Calu3 (cell line): ENCODE measurements around the gene ULK4. TPM values are rescaled to one million over a fixed set of nuclear protein-coding genes. Genes with fewer than 3 reads are reported as not detected.

Experiments used
- BruUV-seq: library from RNA; stranded (reverse); fragments of 400-500 nt; replicated peaks from 2 replicates; lab custom pipeline; 2021; lab: Mats Ljungman, UMichigan
- CTCF ChIA-PET: fragments of 300-600 bp; sonication (Branson Sonifier 250); formaldehyde crosslinking; loops from one replicate; lab custom pipeline; 2022; ENCODE audit warnings: antibody characterized with exemption; lab: Charles Lee
- DNase-seq: peaks from one replicate; pipeline ENCODE4 v3.0.0; 2022
- H3K27ac Mint-ChIP-seq: one replicate; pipeline ENCODE4 v1.8.0; 2022; ENCODE audit warnings: mixed read lengths; ENCODE audit not compliant: unreplicated experiment
- H3K27me3 Mint-ChIP-seq: one replicate; pipeline ENCODE4 v1.8.0; 2022; ENCODE audit warnings: mixed read lengths; ENCODE audit not compliant: unreplicated experiment
- H3K36me3 Mint-ChIP-seq: one replicate; pipeline ENCODE4 v1.8.0; 2022; ENCODE audit warnings: mild to moderate bottlenecking, moderate library complexity, mixed read lengths; ENCODE audit not compliant: insufficient read depth, unreplicated experiment
- H3K4me1 Mint-ChIP-seq: one replicate; pipeline ENCODE4 v1.8.0; 2022; ENCODE audit warnings: mild to moderate bottlenecking, low read depth, mixed read lengths; ENCODE audit not compliant: unreplicated experiment
- H3K4me3 Mint-ChIP-seq: one replicate; pipeline ENCODE4 v1.8.0; 2022; ENCODE audit warnings: mild to moderate bottlenecking, low read depth, moderate library complexity, mixed read lengths; ENCODE audit not compliant: unreplicated experiment
- H3K9me3 Mint-ChIP-seq: one replicate; pipeline ENCODE4 v1.8.0; 2022; ENCODE audit warnings: low read depth, mixed read lengths; ENCODE audit not compliant: unreplicated experiment
- CTCF ChIP-seq: fragments of 200-600 bp; IDR thresholded peaks from one replicate; pipeline ENCODE4 v1.8.0; 2022; ENCODE audit warnings: antibody characterized with exemption; ENCODE audit not compliant: unreplicated experiment
- intact Hi-C: fragments of 100-400 bp; cut with micrococcal nuclease; formaldehyde crosslinking; loops from one replicate; pipeline ENCODE4 v1.10.0; 2022; ENCODE audit not compliant: unreplicated experiment
- total RNA-seq: library from RNA; stranded (reverse); gene quantifications from 2 replicates; pipeline ENCODE4 v1.2.3, GENCODE V29; 2022

The ULK4 gene
- total RNA-seq, 1 experiment from 2014 or later = 8.7 TPM

DNA sequence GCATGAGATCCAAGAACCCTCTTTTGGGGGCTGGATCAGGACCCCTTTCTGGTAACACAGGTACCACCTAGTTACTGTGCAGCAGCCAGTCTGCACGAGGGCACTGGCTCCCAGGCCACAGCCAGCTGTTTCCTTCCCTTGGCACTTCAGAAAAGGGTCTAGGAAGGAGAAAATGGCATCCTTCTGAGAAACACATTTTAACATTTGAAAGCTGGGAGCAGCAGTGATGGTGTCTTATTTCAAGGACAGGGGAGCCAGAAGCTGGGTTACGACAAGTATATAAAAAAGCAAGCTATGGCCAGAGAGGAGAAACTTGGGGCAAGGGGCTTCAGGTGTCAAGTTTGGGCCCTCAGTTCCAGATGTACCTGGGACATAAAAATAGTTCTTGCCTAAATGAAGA lies 479.8 kb downstream of the ULK4 start:
- H3K27ac Mint-ChIP-seq = no peak overlapping the region
- BruUV-seq = no TSS peak
- no peak for DNase-seq
- intact Hi-C loops = no loop called here
- CTCF ChIA-PET = no interaction called here
- no peaks in the 10 kb centered on the region for H3K27me3 Mint-ChIP-seq
- no peaks in the 10 kb centered on the region for H3K4me1 Mint-ChIP-seq
- H3K36me3 Mint-ChIP-seq = no peaks in the 10 kb centered on the region
- H3K4me3 Mint-ChIP-seq = no peak overlapping the region
- TF ChIP-seq CTCF = no peak
- no peaks in the 10 kb centered on the region for H3K9me3 Mint-ChIP-seq

GRCh38 chr3:41478278-41478677 lies 483.6 kb downstream of the ULK4 start:
- CTCF ChIA-PET = no interaction called here
- intact Hi-C loops = no loop called here
- no peak for DNase-seq
- TF ChIP-seq CTCF = no peak
- Mint-ChIP-seq H3K9me3 (peaks cover 5% of the 10 kb centered on the region), H3K4me1 (no peaks in the 10 kb centered on the region), H3K27ac (no peak overlapping the region), H3K4me3 (no peak overlapping the region), H3K27me3 (no peaks in the 10 kb centered on the region), H3K36me3 (no peaks in the 10 kb centered on the region)
- no TSS peak for BruUV-seq

GRCh38 chr3:41477399-41478014 lies 484.4 kb downstream of the ULK4 start:
- H3K9me3 Mint-ChIP-seq = peaks cover 5% of the 10 kb centered on the region
- no peak overlapping the region for H3K27ac Mint-ChIP-seq
- no peak for TF ChIP-seq CTCF
- no peak overlapping the region for H3K4me3 Mint-ChIP-seq
- no TSS peak for BruUV-seq
- H3K36me3 Mint-ChIP-seq = no peaks in the 10 kb centered on the region
- intact Hi-C loops = no loop called here
- CTCF ChIA-PET = no interaction called here
- no peaks in the 10 kb centered on the region for H3K27me3 Mint-ChIP-seq
- DNase-seq = no peak
- no peaks in the 10 kb centered on the region for H3K4me1 Mint-ChIP-seq

- Mint-ChIP-seq H3K9me3 (peaks cover 6% of the 10 kb centered on the region), H3K4me3 (no peak overlapping the region), H3K36me3 (no peaks in the 10 kb centered on the region), H3K4me1 (no peaks in the 10 kb centered on the region), H3K27me3 (no peaks in the 10 kb centered on the region), H3K27ac (no peak overlapping the region)
- no peak for TF ChIP-seq CTCF
- CTCF ChIA-PET = no interaction called here
- BruUV-seq = no TSS peak
- no peak for DNase-seq
- intact Hi-C loops = no loop called here
These were observed 492.8 kb downstream of the ULK4 start for GRCh38 chr3:41469083-41469482.
